Fibroblast of upper back skin (primary cell): ENCODE data around the gene NOX5.
"Not testable (repeated sequence)": the region's sequence is repeated elsewhere in the genome, so short reads cannot be mapped to it uniquely, and the experiment has no call there.

Experiments
- DNase-seq: peaks from one replicate; pipeline ENCODE4 v3.0.0-alpha.2; 2013

Gene NOX5

DNA sequence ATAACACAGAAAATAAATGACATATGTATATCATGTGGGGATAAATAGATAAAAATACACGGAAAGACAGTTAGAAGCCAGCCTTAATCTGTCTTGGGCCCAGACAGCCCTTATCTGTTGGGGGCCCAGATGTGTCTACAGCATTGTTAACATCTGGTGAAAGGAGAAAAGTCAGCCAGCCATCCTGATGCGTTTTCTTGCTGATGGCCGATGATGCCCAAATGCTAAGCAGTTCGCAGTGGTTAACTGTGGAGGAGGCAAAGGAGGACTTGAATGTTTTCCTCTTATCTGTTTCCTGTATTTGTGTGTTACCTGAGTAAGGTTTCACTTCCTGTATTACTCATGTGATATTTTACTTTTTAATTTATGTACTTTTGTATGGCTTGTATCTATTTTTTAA is 46.2 kb downstream of the NOX5 start:
- DNase-seq, result no peak

DNA sequence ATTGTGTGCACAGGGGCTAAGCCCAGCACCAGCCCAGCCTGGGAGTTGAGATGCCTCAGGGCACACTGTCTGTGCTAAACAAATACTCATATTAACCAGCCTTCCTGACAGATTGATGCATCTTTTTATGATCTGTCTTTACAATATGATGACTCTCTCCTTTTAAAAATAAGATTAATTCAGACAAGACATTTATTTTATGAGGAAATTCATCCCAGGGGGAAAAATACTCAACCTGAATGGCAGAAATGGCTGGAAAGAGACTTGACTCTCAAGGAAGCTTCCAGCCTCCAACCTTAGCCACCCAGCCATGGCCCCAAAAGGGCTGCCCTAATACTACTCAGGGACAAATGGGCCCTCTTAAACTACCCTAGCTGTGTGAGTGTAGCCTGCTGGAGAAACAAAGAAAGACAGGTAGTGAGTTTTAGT is 46.9 kb downstream of the NOX5 start:
- no peak for DNase-seq

DNA sequence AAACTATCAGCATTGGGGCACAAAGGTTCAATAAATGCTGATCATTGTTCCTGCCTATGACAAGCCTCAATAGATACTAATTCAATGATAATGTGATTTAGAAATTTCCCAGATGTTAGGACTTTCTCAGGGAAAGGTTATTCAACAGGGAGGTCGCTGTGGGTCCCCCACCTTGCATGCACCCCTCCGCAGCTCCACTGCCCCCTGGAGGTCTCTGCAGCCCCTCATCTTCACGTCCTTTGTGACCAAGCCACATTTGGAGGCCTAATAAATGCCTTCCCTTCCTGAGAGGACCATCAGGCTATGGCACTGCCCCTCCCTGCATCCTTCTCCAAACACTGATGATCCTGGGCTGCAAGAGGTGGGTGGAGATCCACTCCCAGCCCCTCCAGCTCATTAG is 50.2 kb downstream of the NOX5 start:
- no peak for DNase-seq

DNA sequence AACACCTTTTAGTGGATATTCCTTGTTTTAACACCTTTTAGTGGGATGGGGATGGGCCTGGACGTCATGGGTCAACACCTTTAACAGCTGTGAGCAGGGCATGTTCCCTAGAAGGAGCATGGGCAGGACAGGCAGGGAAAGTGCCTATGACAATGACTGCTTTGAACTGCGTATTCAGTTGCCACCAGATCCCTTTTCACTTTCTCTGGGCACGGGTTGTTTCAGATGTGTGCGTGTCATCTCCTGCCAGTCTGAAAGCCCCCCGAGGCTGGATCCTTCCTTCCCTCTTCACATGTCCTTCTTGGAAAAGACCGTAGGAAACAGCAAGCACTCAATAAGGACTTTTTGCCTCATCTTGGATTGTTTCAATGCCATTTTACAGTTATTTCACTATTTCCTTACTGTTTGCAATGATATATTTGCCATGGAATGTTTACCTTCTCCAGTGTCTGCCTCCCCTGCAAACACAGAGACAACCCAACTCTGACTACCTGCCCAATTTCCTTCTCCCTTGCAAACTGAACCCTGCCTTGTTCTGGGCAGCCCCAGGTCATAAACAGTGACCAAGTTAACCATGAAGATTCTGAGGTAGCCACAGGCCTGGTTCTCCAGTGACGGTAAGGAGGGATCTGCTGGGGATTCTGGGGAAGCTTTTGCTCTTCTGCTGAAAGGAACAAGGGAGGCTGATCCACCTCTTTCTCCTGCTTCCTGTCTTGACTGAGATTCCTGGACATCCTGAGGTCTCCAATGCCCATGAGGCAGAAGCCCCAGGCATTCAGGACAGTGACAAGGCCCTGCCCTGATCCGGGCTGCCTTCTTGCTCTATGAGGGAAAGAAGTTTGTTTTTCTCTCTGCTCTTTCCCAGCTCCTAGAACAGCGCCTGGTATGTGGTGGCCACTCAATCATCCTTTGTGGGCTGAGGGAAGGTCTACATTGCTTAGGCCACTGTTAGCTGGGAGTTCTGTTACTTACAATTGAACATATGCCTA is 51.8 kb downstream of the NOX5 start:
- DNase-seq, result no peak

DNA sequence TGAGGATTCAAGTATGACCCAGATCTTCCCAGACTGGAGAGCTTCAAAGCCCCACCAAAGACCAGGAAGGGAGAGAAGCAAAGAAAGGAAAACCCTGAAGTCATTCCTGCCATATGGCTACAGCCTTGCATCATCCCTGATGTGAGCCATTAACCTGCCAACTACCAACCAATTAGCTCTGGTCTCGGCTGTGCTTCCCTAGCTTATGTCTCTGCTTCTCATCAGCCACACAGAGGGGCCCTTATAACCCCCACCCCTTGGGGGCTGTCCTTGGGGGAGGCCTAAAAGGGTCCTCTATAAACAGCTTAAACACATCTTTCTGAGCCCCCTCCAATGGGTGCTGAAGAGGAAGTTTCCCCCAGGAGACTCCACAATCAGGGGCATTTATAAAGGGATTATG is 52.8 kb downstream of the NOX5 start:
- DNase-seq, result peak; percentile 25

DNA sequence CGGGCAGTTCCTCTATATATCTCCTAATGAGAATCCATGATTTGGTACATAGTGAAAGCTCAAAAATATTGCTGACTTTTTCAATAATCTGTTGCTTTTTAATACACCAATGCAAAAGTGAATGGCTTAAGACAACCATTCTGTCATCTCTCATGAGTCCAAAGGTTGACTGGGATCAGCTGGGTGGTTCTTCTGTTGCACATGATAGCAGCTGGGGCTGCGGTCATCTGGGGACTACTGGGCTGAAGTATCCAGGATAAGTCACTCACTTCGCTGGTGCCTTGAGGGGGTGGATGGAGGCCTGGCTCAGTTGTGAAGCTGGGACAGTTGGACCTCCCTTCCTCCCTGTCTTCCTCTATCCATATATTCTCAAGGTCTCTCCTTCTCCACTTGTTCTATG is 53.7 kb downstream of the NOX5 start:
- DNase-seq, result no peak

DNA sequence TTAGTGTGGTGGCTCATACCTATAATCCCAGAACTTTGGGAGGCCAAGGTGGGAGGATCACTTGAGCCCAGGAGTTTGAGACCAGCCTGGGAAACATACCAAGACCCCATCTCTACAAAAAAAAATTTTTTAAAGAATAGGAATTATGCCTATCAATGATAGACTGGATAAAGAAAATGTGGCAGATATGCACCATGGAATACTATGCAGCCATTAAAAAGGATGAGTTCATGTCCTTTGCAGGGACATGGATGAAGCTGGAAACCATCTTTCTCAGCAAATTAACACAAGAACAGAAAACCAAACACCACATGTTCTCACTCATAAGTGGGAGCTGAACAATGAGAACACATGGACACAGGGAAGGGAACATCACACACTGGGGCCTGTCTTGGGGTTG is 54.8 kb downstream of the NOX5 start:
- not testable (repeated sequence) for DNase-seq

DNA sequence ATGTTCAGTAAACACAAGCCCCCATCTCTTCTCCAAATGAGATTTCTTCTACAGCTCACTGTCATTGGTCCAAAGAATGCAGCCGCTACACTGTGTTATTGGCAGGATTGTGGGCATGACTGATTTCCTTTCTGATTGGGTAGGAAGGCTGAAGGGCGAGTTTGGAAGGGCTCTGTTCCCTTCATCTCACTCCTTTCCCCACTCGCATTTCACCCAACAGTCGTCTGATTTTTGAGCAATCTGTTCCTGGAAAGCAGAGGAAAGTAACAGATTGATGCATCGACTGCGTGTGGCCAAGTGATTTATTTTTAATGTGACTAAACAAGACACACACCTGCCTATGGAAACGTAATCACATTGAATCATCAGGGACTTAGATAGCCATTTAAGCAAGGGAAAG is 55.5 kb downstream of the NOX5 start:
- DNase-seq, result no peak

DNA sequence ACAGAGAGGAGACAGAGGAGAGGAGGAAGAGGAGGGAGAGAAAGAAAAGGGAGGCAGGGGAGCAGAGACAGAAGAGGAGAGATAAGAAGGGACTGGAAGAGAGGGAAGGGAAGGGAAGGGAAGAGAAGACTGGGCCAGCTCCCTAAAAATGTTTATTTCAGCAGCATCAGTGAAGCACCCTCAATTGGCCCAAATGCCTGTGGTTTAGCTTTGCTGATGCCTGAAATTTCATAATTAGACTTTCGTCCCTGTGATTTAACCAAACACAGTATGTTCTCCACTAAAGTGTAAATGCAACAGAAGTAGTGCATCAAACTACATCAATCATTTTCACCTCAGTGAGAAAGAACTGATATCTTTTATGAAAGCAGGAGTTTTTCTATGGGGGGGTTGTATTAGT is 55.9 kb downstream of the NOX5 start:
- no peak for DNase-seq

DNA sequence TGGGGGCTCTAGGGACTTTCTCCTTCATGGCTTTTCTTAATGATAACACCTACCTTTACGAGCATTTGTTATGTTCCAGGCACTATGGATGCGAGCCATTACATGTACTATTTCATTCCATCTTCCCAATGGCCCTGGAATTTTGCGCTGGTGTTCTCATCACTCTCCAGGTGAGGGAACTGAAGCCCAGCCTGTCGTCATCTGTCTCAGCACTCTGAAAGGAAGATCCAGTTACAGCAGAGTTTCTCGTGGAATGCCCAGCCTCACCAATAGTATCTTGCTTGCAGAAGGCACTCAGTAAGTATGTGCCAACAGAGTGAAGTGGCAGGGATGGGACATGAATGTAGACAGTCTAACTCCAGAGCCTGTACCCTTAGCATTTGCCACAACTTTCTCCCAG is 56.8 kb downstream of the NOX5 start:
- DNase-seq, result no peak

DNA sequence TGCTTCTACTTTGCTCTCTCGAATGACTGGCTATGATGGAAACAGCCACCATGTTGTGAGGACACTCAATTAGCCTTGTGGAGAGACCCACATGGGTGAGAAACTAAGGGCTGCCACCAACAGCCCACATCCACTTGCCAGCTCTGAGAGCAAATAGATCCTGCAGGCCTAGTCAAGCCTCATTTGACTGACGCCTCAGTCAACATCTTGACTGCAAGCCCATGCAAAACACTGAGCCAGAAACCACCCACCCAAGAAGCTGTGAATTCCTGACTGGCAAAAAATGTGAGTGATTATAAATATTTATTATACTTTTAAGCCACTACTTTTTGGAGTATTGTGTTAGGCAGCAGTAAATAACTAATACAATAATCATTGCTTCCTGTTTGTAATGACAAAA is 58.4 kb downstream of the NOX5 start:
- no peak for DNase-seq

DNA sequence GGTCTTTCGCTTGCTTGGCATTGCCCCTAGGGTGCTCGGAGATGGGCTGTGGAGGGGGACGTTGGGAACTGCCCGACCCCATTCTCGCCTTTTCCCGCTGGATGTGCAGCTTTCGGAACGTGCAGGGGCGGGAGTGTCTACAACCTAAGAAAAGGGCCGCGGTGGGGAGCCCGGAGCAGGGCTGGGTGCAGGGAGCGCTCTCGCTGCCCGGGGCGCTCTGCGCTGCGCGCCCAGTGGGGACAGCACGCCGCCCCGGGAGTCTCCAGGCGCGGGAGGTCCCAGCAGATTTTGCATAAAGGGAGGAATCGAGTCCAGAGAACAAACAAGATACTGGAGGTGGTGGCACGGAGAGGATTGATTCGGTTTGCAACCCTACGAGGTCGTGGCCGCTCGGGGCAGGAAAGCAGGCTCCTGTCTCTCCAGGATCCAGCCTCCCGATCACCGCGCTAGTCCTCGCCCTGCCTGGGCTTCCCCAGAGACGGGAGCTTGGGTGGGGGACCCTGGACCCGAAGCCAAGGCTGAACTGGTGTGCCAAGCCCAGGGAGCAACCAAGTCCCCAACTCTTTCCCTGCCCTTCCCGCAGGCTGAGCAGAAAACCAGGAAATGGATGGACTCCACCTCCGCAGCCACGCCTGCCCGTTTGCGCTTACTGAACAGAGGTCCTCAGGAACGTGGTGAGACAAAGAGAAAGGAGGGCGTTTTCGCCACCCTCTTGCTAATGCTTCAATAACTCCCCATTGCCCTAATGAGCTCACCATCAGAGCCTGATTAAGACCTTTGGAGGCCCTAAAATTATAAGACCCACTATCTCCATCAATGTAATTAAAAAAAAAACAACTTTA is 59.7 kb downstream of the NOX5 start:
- peak; percentile 60 for DNase-seq

DNA sequence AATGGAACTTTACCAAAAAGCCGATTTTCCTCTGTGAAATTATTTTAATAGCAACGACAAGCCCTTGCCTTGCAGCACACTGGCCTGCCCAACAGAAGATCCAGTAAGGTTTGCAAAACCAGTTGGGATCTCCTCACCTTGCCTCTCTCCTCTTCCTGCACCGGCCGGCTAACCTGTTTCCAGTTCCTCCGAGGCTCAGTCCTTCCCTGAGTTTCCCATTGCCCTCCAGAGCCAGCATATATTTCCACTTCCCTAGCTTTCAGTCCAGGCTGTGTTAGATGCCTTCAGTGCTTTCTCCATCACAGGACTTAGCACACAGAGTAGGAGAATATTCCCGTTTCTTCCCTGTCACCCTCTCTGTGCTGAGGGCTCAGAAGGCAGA is 60.3 kb downstream of the NOX5 start:
- no peak for DNase-seq

DNA sequence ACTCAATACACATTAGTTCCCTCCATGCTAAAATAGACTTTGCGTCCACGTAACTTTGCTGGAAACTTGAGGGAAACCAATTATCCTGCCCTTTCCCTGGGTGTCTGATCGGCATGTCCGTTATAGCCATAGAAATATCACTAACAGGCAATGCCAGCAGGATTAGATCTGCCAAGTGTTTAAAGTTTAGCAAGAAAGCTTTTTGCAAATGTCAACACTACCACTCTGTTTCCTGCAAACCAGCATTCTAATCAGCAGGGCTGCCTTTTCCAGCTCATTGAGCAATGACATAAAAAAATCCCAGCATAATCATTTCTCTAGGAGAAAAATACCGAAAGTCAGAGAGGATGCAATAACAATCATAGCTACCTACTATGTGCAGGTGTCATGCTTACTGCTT is 60.9 kb downstream of the NOX5 start:
- DNase-seq, result no peak

DNA sequence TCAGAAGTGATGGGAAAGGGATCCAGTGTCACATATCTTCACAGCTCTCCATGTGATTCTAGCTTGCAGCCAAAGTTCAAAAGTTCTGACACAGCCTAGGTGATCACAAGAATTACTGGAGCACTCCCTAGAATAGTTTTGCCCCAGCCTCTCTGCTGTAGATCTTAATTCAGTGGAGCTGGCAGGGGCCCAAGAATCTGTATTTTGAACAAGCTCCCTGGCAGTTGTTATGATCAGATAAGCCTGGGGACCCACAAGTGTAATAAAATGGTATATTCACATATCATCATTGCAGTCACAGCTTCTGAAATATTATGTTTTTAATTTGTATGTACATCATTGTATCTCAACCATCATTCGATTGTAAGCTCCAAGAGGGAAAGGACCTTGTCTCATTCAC is 62.3 kb downstream of the NOX5 start:
- no peak for DNase-seq

DNA sequence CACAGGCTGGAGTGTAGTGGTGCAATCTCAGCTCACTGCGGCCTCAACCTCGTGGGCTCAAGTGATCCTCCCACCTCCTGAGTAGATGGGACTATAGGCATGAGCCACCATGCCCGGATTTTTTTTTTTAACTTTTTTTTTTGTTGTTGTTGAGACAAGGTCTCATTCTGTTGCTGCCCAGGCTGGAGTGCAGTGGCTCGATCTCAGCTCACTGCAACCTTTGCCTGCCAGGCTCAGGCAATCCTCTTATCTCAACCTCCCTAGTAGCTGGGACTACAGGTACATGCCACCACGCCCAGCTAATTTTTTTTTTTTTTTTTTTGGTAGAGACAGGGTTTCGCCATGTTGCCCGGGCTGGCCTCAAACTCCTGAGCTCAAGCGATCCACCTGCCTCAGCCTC is 64.1 kb downstream of the NOX5 start:
- DNase-seq, result no peak

DNA sequence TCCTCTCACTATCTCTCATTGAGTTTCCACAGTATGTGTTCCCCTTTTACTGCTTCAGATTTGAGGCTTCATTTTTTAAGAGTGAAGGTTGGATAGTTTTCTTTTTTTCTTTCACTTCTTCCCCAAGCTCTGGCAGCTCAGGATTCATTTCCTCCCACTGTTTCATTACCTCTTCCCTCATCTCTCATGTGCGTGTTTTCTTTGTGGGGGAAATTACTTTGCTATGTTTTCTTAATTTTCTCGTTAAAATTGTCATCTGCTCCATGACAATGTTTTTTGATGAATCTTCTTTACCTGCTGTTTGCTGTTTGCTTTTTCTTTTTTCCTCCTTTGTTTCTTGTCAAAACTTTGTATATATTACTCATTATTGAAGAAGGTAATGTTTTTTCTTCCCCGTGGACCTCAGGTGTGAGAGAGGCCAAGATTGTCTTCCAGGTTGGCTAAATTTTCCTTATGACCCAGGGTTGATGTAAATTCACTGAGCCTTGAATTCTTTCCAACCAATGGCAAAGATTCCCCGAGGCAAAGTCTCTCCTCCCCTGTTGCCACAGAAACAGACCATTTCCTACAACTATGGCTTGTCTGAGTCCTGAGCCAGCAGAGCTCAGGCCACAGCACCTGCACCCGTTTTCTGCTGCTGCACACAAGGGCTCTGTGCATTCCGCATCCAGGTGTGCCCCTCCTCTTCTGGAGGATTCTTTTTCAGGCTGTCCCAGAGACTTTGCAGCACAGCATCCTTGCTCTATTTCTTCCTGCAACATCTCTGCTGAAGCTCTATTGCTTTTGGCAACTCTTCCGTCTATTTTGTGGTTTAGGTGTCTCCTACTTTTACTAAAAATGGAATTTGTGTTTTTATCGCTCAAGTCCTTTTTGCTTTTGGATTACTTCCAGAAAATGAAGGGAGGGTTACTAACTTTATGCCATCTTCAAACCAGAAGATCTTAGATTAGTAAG is 66.1 kb downstream of the NOX5 start:
- peak; percentile 20 for DNase-seq

DNA sequence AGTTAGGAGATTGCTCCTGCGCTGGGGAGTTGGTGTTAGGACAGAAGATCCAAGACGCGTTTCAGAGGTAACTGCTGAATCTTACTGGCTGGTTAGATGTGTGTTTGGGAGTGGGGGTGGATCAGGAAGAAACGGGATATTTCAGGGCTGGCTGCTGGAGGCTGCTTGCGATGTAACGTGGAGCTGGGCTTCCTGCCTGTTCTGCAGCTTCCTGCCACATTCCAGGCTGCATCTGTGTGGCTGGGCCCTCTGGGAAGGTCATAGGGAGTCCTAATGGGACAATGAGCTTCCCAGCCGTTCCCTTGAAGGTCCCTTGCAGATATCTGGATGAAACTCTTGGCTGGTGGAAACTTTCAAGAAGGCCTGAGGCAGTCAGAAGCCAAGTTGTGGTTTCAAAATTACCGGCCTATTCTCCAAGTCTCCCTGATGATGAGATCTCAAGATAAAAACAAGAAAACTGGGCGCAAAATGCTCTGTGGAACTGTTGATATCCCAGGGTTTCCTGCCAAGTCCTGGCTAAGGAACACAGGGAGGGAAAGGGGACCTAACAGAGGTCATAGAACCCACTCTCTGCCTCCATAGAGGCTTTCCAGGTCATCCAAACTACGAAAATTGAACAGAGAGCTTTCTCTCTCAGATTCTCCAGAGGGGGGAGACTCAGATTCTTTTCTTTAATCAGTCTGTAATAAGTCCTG is 67.0 kb downstream of the NOX5 start:
- peak; percentile 77 for DNase-seq

DNA sequence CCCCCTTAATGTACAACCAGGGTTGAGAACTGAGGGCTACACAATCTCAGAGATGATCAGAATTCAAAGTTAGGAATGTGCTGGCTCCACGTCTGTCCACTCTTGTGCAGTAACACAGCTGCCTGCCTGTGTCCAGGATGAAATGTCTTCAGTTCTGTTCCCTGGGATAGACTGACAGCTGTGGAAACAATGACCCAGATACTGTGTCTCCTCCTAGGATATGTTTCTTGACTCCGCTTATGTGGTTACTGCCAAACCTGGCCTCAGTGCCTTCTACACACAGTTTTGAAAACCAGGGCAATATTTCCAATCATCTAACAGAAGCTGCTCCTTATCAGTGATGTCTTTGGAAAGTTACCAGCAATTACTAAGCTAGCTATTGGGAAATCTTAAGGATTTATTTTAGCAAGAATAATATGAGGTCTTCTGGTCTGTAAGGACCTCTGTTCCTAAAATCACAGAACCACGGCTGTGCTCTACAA is 67.6 kb downstream of the NOX5 start:
- DNase-seq, result peak; percentile 51

DNA sequence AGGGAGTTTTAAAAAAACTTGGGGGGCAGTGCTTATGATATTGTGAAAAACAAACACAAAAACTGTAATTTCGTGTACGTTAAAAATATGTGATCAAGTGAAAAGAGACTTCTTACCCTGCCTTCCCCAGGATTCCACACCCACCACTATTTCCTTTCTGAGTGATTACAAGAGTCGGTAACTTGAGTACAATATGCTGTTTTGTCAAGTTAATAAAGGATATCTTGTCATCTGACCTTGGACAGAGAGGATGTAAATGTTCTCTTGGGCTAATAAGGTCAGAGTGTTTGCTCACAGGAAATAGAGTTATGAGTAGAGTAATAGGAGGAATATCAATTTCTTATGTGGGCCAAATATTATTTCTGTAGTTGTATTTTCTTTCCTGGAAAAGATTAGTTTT is 68.1 kb downstream of the NOX5 start:
- no peak for DNase-seq

DNA sequence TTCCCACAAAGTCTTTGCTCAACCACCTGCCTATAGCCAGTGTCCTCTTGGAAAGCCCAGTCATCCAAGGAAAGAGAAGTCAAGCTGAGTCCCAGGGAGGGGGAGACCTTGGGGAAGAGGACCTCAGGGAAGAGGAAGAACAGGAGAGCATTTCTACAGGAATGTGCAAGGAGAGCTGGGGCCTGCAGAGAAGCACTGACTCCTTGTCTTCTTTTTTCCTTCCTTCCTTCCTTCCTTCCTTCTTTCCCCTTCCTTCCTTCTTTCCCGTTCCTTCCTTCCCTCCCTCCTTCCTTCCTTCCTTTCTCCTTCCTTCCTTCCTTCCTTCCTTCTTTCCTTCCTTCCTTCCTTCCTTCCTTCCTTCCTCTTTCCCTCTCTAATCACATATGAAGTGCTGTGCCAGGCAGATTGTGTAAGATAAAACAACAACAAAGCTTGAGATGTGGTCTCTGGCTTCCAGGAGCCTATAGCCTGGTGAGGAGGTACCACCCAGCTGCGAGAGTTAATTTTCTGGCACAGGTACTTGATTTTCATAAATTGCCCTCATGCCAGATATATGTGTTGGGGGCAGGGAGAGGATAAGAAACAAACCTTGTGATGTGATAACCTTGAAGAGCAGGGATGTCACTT is 70.0 kb downstream of the NOX5 start:
- DNase-seq, result no peak
